HK-2 (cell line): ENCODE measurements around the gene TRIM50.
"Not testable (repeated sequence)": the region's sequence is repeated elsewhere in the genome, so short reads cannot be mapped to it uniquely, and the experiment has no call there.

Experiments
- DNase-seq: peaks from one replicate; pipeline ENCODE4 v3.0.0-alpha.2; 2018; ENCODE audit not compliant: unreplicated experiment

Gene TRIM50

DNA sequence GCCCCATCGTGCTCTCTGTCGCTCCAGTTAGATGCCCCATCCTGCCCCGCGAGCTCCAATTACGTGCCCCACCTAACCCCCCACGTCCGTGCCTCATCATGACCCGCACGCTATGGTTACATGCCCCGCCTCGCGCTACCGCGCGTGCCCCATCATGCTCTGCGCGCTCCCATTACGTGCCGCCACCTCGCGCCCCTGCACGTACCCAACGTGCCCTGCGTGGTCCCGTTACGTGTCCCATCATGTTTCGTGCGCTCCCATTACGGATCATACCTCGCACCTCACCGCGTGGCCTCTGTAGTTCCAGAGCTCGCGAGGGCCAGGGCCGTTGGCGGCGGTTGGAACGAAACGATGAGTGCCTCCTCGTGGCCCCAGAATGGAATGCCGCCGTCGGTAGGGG lies at the start of gene TRIM50, which contains the start of gene FKBP6:
Gene TRIM50, minus strand, starts transcription at position 161 of the 400 bp plus-strand sequence. CDS start 3,295 bp downstream, outside the sequence.
Gene FKBP6, plus strand, starts transcription at position 240 of the 400 bp plus-strand sequence. CDS start 268 bp downstream, outside the sequence.
- not testable (repeated sequence) for DNase-seq

DNA sequence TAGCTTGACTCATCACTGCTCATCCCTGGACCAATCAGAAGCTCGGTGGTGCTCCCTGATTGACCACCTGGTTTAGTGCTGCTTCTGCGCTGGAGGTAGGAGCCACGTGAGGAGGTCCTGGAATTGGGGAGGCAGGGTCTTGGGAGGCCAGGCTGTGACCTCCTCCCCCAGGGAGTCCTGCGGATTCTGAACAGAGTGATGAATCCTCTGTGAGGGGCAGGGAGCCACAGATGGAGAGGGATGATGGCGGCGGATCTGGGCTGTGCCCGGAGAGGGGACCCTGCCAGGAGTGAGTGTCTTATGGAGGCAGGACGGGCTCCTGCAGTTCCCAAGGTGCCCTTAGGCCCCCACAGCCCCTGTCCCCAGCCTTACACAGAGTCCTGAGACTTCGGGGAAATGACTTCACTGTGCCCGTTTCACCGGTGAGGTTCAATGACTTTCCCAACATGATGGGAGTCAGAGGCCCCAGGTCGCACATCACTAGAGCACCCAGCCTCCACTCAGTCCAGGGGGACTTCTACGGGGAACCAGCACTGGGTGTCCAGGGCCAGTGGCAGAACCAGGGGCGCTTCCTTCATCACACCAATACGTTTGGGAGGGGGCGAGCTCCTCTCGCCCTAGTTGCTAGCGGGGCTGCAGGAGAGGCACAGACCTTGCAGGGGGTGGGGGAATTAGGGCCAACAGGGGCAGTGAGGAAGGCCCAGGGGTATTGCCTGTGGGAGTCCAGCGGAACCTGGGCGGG lies 49.0 kb upstream of the TRIM50 start:
- no peak for DNase-seq

- not testable (repeated sequence) for DNase-seq
Observed at GRCh38 chr7:73376262-73376661, 48.4 kb upstream of the TRIM50 start.

- DNase-seq, result no peak
Observed at GRCh38 chr7:73373741-73374140, 45.9 kb upstream of the TRIM50 start.

- no peak for DNase-seq
Observed at GRCh38 chr7:73369622-73370021, 41.7 kb upstream of the TRIM50 start.

DNA sequence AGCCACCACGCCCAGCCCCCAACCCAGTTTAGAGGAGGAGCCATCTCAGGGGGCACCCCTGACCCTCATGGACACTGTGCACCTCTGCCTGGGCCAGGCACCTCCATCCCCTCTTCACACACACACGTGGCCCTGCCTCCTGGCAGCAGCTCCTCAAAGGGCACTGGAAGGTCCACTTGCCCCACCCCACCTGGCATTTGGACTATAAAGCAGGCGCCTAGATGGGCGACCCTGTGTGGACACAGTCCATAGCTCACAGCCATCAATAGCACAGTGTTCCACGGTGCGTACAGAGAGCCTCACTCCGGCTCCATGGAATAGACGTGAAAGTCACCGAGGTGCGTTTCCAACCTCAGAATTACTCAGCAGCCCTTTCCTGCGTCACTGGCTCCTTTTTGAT lies 41.1 kb upstream of the TRIM50 start:
- no peak for DNase-seq

GRCh38 chr7:73366990-73367389 lies 39.1 kb upstream of the TRIM50 start:
- no peak for DNase-seq

DNA sequence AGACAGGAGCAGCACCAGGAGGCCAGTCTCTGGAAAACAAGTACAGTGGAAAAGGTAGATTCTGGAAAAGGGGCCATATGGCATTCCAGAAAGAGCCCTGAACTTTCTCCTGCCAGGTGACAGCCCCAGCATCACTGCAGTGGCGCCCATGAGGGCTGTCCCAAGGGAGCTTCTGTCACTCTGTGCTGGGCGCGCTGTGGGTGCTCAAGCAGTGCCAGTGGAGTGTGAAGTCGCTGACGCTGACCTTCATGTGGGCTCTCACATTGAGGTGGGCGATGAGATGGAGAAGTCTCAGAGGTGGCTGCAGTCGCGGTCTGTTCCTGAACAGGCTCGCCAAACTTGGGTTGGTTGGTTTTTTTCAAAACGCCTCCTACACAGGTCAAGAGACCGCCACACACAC lies 38.2 kb upstream of the TRIM50 start:
- DNase-seq, result no peak

DNA sequence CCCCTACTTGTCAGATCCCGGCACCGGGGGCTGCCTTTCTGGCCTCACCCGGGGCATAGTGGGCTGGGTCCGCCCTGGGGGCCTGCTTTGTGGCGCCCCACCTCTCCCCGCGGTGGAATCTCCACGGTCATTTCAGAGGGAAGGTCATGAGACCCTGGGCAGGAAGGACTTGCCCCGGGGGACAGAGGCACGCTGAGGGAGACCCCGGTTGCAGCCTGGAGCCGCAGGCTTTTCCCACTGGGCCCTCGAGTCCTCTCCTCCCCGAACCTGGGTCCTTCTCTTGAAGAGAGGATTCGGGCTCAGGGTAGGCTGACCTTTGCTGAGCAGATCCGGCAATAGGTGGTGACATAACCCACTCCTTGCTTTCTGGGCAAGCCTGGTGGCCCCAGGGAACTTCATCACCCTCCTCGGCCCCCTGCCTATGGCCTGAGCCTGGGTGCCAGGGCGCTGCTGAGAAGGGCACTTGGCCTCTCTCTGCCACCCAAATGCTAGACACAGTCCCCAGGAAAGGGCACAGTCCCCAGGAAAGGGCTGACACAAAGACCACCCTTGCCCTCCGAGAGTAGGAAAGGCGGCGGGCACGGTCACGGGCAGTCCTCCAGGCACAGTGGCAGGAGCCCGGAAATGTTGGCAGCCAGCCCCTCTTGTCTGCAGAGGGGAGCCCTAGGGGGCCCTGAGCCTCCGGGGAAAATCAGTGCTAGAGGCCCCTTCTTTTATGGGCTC lies 36.3 kb upstream of the TRIM50 start:
- no peak for DNase-seq

DNA sequence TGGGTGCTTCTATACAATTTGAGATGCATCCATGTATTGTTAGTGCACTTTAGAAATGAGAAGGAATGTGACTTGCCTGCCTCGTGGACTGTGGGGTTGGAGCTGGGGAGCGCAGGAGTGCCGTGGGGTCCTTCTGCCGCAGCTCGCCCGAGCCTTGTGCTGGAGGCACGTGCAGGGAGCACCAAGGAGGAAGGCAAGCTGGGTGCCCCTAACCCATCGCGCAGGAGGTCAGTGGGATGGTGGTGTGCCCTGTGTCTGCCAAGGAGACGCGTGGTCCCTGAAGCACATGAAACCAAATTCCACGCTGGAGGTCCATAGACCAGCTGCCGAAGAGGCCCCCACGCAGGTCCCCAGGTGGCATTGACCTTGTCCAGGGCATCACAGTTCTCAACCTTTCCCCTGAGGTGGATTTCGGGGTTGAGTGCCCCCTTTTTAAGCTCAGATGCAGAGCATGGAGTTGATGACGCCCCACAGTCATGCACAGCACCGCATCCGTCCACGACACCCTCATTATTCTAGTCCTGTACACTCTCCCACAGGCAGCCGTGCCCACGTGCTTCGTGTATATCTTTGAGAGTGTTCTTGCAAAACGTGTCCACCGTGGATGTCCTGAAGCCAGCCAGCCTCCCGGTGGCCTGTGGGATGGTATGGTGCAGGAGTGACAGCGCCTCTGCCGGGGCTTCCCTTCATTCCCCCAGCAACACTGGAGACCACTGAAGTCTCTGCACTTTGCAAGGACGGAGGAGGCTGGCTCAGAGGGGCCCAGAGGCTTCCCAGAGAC lies 35.5 kb upstream of the TRIM50 start:
- DNase-seq, result no peak

DNA sequence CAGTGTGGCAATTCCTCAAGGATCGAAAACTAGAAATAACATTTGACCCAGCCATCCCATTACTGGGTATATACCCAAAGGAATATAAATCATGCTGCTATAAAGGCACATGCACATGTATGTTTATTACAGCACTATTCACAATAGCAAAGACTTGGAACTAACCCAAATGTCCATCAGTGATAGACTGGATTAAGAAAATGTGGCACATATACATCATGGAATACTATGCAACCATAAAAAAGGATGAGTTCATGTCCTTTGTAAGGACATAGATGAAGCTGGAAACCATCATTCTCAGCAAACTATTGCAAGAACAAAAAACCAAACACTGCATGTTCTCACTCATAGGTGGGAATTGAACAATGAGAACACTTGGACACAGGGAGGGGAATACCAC lies 32.7 kb upstream of the TRIM50 start:
- not testable (repeated sequence) for DNase-seq

GRCh38 chr7:73359746-73360375 lies 32.0 kb upstream of the TRIM50 start:
- DNase-seq, result no peak

- no peak for DNase-seq
Observed at GRCh38 chr7:73359306-73359705, 31.4 kb upstream of the TRIM50 start.

DNA sequence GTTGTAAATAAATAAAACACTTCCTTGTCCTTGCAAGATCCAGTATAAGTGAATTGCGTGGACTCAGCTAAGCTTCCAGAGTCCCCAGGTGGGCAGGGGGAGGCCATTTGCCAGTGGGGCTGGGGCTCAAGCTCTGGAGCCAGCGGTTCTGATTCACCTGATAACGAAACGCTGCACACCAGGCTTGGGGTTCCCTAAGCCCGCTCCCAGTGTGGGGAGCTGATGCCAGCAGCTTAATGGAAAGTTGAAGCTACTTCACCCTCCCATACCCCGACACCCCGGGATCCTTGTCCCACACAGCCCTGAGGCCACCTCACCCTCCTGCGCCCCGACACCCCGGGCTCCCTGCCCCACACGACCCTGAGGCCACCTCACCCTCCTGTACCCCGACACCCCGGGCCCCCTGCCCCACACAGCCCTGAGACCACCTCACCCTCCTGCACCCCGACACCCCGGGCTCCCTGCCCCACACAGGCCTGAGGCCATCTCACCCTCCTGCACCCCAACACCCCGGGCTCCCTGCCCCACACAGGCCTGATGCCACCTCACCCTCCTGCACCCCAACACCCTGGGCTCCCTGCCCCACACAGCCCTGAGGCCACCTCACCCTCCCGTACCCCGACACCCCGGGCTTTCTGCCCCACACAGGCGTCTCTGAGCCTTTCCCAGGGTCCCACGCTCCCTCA lies 30.9 kb upstream of the TRIM50 start:
- DNase-seq, result no peak

DNA sequence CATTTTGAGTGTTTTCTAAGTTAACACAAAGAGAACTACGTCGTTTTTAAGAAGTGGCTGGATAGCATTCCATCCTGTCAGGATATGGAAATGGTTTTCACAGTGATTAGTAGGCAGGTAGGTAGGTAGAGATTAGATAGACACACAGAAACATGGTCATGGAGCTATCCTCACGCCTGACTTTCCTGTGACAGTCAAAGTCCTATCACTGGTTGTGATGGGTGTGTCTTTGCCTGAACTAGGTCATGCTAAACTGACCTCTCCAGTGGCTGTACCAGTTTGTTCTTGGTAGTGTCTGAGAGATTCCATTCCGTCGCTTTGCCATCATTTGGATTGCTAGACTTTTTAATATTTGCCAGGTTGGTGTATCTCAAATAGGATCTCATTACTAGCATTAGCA lies 28.3 kb upstream of the TRIM50 start:
- no peak for DNase-seq

- no peak for DNase-seq
Observed at GRCh38 chr7:73354821-73355220, 26.9 kb upstream of the TRIM50 start.

DNA sequence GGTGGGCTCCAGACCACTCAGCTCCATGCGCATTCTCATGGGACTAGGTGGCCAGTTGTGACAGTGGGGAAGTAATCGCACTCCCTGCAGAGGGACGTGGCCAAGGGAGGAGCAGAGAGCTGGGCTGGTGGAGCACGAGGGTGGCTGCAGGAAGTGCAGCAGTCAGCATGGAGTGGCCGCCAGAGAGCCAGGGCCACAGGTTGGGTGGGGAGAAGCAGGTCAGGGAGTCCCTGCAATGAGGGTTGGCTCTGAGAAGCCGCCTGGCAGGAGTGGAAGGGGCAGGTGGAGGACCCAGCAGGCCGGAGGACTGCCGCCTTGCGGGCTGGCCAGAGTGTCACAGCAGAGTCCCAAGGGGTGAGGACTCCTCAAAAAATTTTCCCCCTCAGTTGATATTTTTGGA lies 26.3 kb upstream of the TRIM50 start:
- DNase-seq, result no peak

DNA sequence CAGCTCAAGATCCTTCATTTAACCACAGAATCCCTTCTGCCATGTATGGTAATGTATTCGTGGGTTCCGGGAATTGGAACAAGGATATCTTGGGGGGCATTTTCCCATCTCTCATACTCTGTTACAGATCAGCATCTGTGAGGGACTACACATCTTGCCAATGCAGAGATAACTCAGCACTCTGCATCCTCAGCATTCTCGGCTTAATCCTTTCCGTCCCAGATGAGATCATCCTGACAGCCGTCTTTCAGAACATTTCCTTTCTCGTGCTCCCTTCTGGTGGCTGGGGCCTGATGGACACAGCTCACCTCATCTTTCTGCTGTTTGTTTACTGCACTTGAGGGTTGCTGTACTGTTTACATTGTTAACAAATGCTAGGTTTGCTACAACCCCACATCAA lies 25.4 kb upstream of the TRIM50 start:
- DNase-seq, result no peak

DNA sequence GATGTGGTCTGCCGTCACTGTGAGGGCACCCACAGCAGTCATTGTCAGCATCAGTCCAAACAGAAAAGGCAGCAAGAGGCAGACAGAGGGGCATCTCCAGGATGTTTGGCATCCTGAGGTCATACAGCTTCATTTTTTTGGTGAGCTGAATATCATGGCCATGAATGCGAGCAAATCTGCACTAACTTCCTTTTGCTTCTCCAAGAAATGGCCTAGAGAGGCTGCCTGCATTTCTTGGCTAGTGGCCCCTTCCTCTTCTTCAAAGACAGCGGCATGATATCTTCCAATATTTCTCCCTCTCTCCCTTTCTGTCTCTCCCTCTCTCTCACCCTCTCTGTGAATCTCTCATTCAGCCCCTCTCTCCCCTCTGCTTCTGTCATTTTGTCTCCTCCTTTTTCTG lies 24.9 kb upstream of the TRIM50 start:
- DNase-seq, result no peak

DNA sequence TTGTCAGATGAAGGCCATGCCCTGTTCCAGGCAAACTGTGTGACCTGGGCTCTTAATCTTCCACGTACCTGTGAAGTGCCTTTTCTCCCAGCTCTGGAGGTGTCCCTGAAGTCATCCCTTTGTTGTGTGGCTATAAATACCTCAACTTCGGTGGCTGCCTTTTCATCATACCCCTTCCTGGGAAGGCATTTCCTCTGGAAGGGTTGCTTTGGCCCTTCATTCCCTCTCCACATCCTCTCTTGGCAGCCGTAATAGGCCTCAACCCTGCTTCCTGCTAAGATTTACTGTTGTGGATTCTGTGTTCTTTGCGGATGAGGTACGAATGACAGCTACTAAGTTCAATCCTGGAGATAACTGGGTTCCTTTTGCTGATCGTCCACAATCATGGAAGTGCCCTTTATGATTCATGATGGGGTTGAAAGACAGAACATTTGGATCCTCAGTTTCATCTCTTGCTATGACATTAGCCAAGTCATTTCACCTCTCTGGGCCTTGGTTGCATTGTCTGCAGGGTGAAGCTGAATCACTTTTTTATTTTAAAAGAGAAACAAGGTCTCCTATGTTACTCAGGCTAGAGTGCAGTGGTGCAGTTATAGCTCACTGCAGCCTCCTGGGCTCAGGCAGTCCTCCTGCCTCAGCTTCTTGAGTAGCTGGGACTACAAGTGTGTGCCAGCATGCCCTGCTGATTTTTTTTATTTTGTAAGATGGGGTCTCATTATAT lies 23.7 kb upstream of the TRIM50 start:
- no peak for DNase-seq
